ENCODE data around the gene GTF2H3. TPM values are rescaled to one million over a fixed set of nuclear protein-coding genes. Genes with fewer than 3 reads are reported as not detected.
"Not testable (repeated sequence)": the region's sequence is repeated elsewhere in the genome, so short reads cannot be mapped to it uniquely, and the experiment has no call there.

GTF2H3 gene
- total RNA-seq, result 29.3 TPM

- DNase-seq (ENCODE audit: low spot score in 2 of 2), result peak; percentile 92 to 98
- no peak for FAIRE-seq
These were observed at the start of gene GTF2H3, which contains the start of gene EIF2B1 for GRCh38 chr12:123633379-123634141. GTF2H3 (plus strand) TSS chr12:123633829; CDS start chr12:123633860, 31 bp downstream. EIF2B1 (minus strand) TSS chr12:123633686; CDS start chr12:123633557, 129 bp downstream.

GRCh38 chr12:123591702-123592481 is 41.7 kb upstream of the GTF2H3 start:
- no peak for FAIRE-seq
- DNase-seq (ENCODE audit: low spot score in 2 of 2), result no peak

- FAIRE-seq (no peak), DNase-seq (ENCODE audit: low spot score in 2 of 2) (no peak)
These were observed 37.9 kb upstream of the GTF2H3 start for GRCh38 chr12:123595729-123596128.

GRCh38 chr12:123597100-123597499 is 36.5 kb upstream of the GTF2H3 start:
- FAIRE-seq (no peak), DNase-seq (ENCODE audit: low spot score in 2 of 2) (no peak)

- DNase-seq (ENCODE audit: low spot score in 2 of 2) (no peak), FAIRE-seq (no peak)
These were observed 35.1 kb upstream of the GTF2H3 start for GRCh38 chr12:123598522-123598921.

- FAIRE-seq (no peak), DNase-seq (ENCODE audit: low spot score in 2 of 2) (no peak)
These were observed 34.3 kb upstream of the GTF2H3 start for GRCh38 chr12:123599310-123599709.

GRCh38 chr12:123599721-123600120 is 33.9 kb upstream of the GTF2H3 start:
- DNase-seq (ENCODE audit: low spot score in 2 of 2) (no peak), FAIRE-seq (no peak)

- FAIRE-seq, result no peak
- DNase-seq (ENCODE audit: low spot score in 2 of 2), result peak; percentile 80 to 84
These were observed 31.8 kb upstream of the GTF2H3 start, which contains the start of gene DDX55 for GRCh38 chr12:123601602-123602489. DDX55 (plus strand) TSS chr12:123602099; CDS start chr12:123602149, 50 bp downstream.

- DNase-seq (ENCODE audit: low spot score in 2 of 2) (no peak), FAIRE-seq (no peak)
These were observed 30.9 kb upstream of the GTF2H3 start for GRCh38 chr12:123602651-123603195.

GRCh38 chr12:123603495-123603894 is 30.1 kb upstream of the GTF2H3 start:
- not testable (repeated sequence) for FAIRE-seq; DNase-seq (ENCODE audit: low spot score in 2 of 2)

GRCh38 chr12:123607756-123608155 is 25.9 kb upstream of the GTF2H3 start:
- no peak for FAIRE-seq
- no peak for DNase-seq (ENCODE audit: low spot score in 2 of 2)

GRCh38 chr12:123608182-123608581 is 25.4 kb upstream of the GTF2H3 start:
- DNase-seq (ENCODE audit: low spot score in 2 of 2), result no peak
- no peak for FAIRE-seq

GRCh38 chr12:123614110-123614509 is 19.5 kb upstream of the GTF2H3 start:
- FAIRE-seq (no peak), DNase-seq (ENCODE audit: low spot score in 2 of 2) (no peak)

- FAIRE-seq (no peak), DNase-seq (ENCODE audit: low spot score in 2 of 2) (no peak)
These were observed 19.1 kb upstream of the GTF2H3 start for GRCh38 chr12:123614531-123614930.

GRCh38 chr12:123617144-123617543 is 16.5 kb upstream of the GTF2H3 start:
- FAIRE-seq (no peak), DNase-seq (ENCODE audit: low spot score in 2 of 2) (no peak)

GRCh38 chr12:123617580-123617979 is 16.0 kb upstream of the GTF2H3 start:
- FAIRE-seq, result no peak
- no peak for DNase-seq (ENCODE audit: low spot score in 2 of 2)

- DNase-seq (ENCODE audit: low spot score in 2 of 2) (no peak), FAIRE-seq (no peak)
These were observed 12.5 kb upstream of the GTF2H3 start for GRCh38 chr12:123621101-123621500.

- no peak for FAIRE-seq
- no peak for DNase-seq (ENCODE audit: low spot score in 2 of 2)
These were observed 11.8 kb upstream of the GTF2H3 start for GRCh38 chr12:123621619-123622530.

GRCh38 chr12:123634142-123634561 is 523 bp downstream of the GTF2H3 start:
- DNase-seq (ENCODE audit: low spot score in 2 of 2) (no peak), FAIRE-seq (no peak)

Data from frontal cortex (tissue), 4 donors.